ENCODE results near the gene C2CD5.

- no peak for TF ChIP-seq CTCF (IDR thresholded peaks at IDR 0.05; ENCODE audit: low read length)
- no peak for TF ChIP-seq EZH2 (optimal IDR thresholded peaks at IDR 0.05; ENCODE audit: low read depth, low read length)
Observed at GRCh38 chr12:22526836-22527235, 17.5 kb downstream of the C2CD5 start.
